Heart left ventricle (tissue), 13 donors: Measurements from ENCODE around the gene ZNF823.

Experiments used
- POLR2A ChIP-seq, 2 donors: fragments of 450-650 bp; IDR thresholded peaks; one replicate each; pipeline ENCODE4 v1.6.1; 2017; ENCODE audit warnings: antibody characterized with exemption in 2 of 2, mild to moderate bottlenecking in 2 of 2, moderate library complexity in 2 of 2
- TF ChIP-seq, protein P1 (sequence below), 12 donors: fragments of 200-600 bp; sonication (generic) in 4 of 12; IDR thresholded peaks; one replicate each; pipeline versions ENCODE4 v1.5.0 to v1.8.0; 2018 to 2022; ENCODE audit warnings: antibody characterized with exemption in 12 of 12, mild to moderate bottlenecking in 5 of 12
- donor health status: ischemic (EF 13 %, LVEDD 7.1; RV severe dilation, severe dysfunction).
- donor health status: DM: no; HTN: yes; CAD: no.
- donor health status: DM: no; HTN: no; CAD: no.
- donor health status: ischemic (EF 25% LVEDD 6.9; RV normal size, moderate dysfunction).
- donor health status: ischemic (EF 25% LVEDD 5.7; RV mildly dilated, moderate dysfunction).
- donor health status: ischemic (EF 35%, LVEDD 5.7; RV mildly dilated, moderate dysfunction).
- donor health status: nonischemic (EF 11% LVEDD 7.7; RV severe dilation, severe dysfunction).
- donor health status: DM: yes; HTN: yes; CAD: no.
- donor health status: PGD.
- donor health status: ischemic (EF 29% LVEDD 5.4; RV normal size, mild dysfunction).
- donor health status: nonischemic (EF 23%, LVEDD 6.1; RV moderate dilation, normal function).

DNA sequence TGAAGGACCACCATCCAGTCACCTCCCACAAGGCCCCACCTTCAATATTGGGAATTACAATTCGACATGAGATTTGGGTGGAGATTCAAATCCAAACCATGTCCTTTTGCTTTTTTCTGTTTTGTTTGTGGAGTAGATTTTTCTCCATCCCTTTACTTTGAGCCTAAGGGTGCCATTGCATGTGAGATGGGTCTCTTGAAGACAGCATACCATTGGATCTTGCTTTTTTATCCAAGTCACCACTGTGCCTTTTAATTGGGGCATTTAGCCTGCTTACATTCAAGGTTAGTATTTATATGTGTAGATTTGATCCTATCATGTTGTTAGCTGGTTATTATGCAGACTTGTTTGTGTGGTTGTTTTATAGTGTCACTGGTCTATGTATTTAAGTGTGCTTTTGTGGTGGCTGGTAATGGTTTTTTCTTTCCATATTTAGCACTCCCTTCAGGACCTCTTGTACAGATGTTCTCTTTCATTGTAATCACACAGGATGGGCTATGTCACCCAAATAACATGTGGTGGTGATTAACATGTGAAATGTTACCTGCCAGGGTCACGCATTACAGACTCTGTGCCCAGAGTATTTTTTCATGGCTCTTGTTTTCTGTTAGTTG lies 58.0 kb downstream of the ZNF823 start:
- TF ChIP-seq, protein P1, sequence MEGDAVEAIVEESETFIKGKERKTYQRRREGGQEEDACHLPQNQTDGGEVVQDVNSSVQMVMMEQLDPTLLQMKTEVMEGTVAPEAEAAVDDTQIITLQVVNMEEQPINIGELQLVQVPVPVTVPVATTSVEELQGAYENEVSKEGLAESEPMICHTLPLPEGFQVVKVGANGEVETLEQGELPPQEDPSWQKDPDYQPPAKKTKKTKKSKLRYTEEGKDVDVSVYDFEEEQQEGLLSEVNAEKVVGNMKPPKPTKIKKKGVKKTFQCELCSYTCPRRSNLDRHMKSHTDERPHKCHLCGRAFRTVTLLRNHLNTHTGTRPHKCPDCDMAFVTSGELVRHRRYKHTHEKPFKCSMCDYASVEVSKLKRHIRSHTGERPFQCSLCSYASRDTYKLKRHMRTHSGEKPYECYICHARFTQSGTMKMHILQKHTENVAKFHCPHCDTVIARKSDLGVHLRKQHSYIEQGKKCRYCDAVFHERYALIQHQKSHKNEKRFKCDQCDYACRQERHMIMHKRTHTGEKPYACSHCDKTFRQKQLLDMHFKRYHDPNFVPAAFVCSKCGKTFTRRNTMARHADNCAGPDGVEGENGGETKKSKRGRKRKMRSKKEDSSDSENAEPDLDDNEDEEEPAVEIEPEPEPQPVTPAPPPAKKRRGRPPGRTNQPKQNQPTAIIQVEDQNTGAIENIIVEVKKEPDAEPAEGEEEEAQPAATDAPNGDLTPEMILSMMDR (IDR thresholded peaks at IDR 0.05) = no peak
- TF ChIP-seq POLR2A (IDR thresholded peaks at IDR 0.05) = no peak
